Loucy (cell line): Measurements from ENCODE around the gene TRIP6.

Source experiments
- EZH2phosphoT487 ChIP-seq: fragments of 200-600 bp; IDR thresholded peaks from 2 replicates; pipeline ENCODE4 v1.6.1; 2018; ENCODE audit warnings: antibody characterized with exemption, mild to moderate bottlenecking, moderate library complexity, borderline replicate concordance
- TF ChIP-seq, protein P1 (sequence below): fragments of 200-600 bp; sonication (generic); conservative IDR thresholded peaks from 2 replicates; pipeline ENCODE4 v1.5.1; 2014; ENCODE audit warnings: mild to moderate bottlenecking, antibody characterized with exemption, low read length

DNA sequence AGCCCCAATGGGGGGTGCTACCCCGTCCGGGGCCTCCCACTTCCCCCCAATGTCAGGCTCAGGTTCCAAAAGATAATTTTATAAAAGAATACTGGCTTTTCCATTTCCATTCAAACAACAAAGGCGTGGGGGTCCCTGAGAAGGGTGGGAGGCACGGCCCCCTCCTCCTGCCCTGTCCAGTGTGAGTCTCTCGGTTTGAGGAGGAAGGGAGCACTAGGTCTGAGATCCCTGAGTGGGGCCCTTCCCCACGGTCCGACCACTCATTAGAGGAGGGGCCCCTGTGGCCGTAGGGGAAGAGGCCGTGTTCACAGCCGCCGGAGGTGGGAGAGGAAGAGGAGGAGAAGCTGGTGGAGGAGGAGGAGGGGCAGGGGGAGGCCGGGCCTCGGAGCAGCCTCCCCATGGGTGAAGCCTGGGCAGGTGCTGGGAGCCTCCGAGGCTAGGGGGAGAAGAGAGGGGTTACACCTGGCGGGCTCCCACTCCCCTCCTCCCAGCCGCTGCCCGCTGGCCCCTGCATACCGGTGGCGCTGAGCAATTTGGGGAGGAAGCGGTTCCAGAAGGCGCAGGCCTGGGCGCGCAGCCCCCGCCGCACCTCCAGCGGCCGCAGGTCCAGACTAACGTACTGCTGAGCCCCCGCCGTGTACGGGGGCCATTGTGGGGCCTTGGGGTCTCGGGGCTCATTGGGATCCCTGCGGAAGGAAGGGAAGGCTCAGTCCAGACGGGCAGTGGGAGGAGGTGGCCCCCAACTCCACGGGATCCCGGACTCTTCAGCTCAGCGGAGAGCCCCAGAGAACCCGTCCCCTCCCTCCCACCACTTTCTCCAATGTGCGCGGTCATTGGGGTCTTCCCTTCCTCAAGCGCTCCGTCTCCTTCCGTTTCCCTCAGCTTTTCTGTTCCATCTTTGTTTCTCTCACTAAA lies 23.7 kb downstream of the TRIP6 start:
- TF ChIP-seq, protein P1, sequence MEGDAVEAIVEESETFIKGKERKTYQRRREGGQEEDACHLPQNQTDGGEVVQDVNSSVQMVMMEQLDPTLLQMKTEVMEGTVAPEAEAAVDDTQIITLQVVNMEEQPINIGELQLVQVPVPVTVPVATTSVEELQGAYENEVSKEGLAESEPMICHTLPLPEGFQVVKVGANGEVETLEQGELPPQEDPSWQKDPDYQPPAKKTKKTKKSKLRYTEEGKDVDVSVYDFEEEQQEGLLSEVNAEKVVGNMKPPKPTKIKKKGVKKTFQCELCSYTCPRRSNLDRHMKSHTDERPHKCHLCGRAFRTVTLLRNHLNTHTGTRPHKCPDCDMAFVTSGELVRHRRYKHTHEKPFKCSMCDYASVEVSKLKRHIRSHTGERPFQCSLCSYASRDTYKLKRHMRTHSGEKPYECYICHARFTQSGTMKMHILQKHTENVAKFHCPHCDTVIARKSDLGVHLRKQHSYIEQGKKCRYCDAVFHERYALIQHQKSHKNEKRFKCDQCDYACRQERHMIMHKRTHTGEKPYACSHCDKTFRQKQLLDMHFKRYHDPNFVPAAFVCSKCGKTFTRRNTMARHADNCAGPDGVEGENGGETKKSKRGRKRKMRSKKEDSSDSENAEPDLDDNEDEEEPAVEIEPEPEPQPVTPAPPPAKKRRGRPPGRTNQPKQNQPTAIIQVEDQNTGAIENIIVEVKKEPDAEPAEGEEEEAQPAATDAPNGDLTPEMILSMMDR = no peak
- no peak for TF ChIP-seq EZH2phosphoT487
